ENCODE data around the gene EMC7.

DNA sequence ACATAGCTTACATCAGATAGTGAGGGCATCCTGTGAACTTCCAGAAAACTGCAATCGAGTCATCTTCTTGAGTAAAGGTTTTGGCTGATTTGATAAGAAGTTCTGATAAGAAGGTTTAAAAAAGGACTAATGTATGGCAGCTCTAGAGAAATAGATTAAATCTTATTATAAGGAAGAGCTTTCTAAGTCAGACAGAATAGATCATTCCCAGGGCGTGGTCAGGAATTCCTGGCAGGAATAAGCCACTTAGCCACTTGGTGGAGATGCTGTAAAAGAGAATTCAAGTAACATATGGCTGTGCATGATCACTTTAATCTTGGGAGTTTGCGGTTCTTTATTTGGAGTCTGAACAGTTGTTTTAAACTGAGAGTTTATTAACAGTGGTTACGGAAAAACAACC, 17.6 kb upstream of the EMC7 start:
- TF ChIP-seq, protein P1, sequence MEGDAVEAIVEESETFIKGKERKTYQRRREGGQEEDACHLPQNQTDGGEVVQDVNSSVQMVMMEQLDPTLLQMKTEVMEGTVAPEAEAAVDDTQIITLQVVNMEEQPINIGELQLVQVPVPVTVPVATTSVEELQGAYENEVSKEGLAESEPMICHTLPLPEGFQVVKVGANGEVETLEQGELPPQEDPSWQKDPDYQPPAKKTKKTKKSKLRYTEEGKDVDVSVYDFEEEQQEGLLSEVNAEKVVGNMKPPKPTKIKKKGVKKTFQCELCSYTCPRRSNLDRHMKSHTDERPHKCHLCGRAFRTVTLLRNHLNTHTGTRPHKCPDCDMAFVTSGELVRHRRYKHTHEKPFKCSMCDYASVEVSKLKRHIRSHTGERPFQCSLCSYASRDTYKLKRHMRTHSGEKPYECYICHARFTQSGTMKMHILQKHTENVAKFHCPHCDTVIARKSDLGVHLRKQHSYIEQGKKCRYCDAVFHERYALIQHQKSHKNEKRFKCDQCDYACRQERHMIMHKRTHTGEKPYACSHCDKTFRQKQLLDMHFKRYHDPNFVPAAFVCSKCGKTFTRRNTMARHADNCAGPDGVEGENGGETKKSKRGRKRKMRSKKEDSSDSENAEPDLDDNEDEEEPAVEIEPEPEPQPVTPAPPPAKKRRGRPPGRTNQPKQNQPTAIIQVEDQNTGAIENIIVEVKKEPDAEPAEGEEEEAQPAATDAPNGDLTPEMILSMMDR (IDR thresholded peaks at IDR 0.05), result no peak
- no peak for TF ChIP-seq POLR2AphosphoS5 (IDR thresholded peaks at IDR 0.05; ENCODE audit: low read depth, low read length)
- TF ChIP-seq, protein P2, sequence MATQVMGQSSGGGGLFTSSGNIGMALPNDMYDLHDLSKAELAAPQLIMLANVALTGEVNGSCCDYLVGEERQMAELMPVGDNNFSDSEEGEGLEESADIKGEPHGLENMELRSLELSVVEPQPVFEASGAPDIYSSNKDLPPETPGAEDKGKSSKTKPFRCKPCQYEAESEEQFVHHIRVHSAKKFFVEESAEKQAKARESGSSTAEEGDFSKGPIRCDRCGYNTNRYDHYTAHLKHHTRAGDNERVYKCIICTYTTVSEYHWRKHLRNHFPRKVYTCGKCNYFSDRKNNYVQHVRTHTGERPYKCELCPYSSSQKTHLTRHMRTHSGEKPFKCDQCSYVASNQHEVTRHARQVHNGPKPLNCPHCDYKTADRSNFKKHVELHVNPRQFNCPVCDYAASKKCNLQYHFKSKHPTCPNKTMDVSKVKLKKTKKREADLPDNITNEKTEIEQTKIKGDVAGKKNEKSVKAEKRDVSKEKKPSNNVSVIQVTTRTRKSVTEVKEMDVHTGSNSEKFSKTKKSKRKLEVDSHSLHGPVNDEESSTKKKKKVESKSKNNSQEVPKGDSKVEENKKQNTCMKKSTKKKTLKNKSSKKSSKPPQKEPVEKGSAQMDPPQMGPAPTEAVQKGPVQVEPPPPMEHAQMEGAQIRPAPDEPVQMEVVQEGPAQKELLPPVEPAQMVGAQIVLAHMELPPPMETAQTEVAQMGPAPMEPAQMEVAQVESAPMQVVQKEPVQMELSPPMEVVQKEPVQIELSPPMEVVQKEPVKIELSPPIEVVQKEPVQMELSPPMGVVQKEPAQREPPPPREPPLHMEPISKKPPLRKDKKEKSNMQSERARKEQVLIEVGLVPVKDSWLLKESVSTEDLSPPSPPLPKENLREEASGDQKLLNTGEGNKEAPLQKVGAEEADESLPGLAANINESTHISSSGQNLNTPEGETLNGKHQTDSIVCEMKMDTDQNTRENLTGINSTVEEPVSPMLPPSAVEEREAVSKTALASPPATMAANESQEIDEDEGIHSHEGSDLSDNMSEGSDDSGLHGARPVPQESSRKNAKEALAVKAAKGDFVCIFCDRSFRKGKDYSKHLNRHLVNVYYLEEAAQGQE (IDR thresholded peaks at IDR 0.05; ENCODE audit: insufficient read depth in 1 of 2, low read depth in 2 of 2, low read length in 1 of 2), result no peak
- no peak for TF ChIP-seq SIN3A (IDR thresholded peaks at IDR 0.05; ENCODE audit: borderline replicate concordance, insufficient read depth, low read depth, low read length)
